Measurements from ENCODE around the gene SKA2.

DNA sequence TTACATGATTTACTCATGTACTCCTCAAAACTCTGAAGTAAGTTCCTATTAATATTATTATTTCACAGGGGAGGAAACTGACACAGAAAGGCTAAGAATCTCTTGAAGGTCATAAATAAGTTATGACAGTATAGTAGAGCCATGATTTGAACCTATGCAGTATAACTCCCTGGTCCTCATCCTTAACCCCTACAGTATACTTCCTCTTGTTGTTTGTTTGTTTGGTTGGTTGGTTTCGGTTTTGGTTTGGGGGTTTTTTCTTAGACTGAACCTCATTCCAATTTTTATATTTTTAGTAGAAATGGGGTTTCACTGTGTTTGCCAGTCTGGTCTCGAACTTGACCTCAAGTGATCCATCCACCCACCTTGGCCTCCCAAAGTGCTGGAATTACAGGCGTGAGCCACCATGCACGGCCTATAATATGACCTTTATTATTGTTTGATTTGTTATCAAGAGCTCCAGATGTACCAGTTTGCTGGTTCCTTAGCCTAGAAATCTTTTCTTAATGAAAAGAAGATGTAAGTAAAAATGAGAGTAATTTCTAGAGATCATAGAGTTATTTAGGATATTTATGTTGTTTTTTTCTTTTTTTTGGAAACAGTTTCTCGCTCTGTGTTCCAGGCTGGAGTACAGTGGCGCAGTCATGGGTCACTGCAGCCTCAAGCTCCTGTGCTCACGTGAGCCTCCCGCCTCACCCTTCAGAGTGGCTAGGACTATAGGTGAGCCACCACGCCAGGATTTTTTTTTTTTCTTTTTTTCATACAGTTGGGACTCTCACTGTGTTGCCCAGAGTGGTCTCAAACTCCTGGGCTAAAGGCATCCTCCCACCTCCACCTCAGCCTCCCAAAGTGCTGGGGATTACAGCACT, 5.4 kb upstream of the SKA2 start:
- TF ChIP-seq, protein P1, sequence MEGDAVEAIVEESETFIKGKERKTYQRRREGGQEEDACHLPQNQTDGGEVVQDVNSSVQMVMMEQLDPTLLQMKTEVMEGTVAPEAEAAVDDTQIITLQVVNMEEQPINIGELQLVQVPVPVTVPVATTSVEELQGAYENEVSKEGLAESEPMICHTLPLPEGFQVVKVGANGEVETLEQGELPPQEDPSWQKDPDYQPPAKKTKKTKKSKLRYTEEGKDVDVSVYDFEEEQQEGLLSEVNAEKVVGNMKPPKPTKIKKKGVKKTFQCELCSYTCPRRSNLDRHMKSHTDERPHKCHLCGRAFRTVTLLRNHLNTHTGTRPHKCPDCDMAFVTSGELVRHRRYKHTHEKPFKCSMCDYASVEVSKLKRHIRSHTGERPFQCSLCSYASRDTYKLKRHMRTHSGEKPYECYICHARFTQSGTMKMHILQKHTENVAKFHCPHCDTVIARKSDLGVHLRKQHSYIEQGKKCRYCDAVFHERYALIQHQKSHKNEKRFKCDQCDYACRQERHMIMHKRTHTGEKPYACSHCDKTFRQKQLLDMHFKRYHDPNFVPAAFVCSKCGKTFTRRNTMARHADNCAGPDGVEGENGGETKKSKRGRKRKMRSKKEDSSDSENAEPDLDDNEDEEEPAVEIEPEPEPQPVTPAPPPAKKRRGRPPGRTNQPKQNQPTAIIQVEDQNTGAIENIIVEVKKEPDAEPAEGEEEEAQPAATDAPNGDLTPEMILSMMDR (IDR thresholded peaks at IDR 0.05; ENCODE audit: insufficient read depth, low read length) = no peak
- no peak for TF ChIP-seq POLR2AphosphoS5 (IDR thresholded peaks at IDR 0.05; ENCODE audit: low read depth)
